NB4 (cell line): ENCODE data around the gene ZNF610.
A peak's percentile ranks its signal among the peaks of the same experiment; 100 is the strongest.

Experiments
- DNase-seq: peaks from one replicate; pipeline ENCODE4 v3.0.0; 2010; ENCODE audit warnings: low read depth
- H3K4me3 ChIP-seq: one replicate; pipeline ENCODE4 v1.5.1; 2011; ENCODE audit warnings: mild to moderate bottlenecking, low read depth, low read length, moderate library complexity
- CTCF ChIP-seq: IDR thresholded peaks from one replicate; pipeline ENCODE4 v1.5.1; 2012; ENCODE audit warnings: low read depth, low read length
- MAX ChIP-seq: IDR thresholded peaks from 2 replicates; pipeline ENCODE4 v1.6.1; 2011; ENCODE audit warnings: low read depth, low read length
- MYC ChIP-seq: IDR thresholded peaks from 2 replicates; pipeline ENCODE4 v1.6.1; 2011; ENCODE audit warnings: low read depth, low read length
- POLR2A ChIP-seq: IDR thresholded peaks from 2 replicates; pipeline ENCODE4 v1.6.1; 2011; ENCODE audit warnings: mild to moderate bottlenecking; ENCODE audit not compliant: insufficient read length; ENCODE audit errors: extremely low read depth

The ZNF610 gene

GRCh38 chr19:52343548-52343947 lies 7.5 kb downstream of the ZNF610 start:
- no peak overlapping the region for H3K4me3 ChIP-seq
- peak; percentile 83 for DNase-seq

GRCh38 chr19:52345162-52345561 lies 9.1 kb downstream of the ZNF610 start:
- DNase-seq: no peak
- no peak for TF ChIP-seq MAX
- no peak for TF ChIP-seq POLR2A
- no peak for TF ChIP-seq CTCF
- no peak for TF ChIP-seq MYC
- H3K4me3 ChIP-seq: no peak overlapping the region

More at GRCh38 chr19:52343548-52343947, 7.5 kb downstream of the ZNF610 start:
- TF ChIP-seq MYC (no peak), CTCF (peak; percentile 82), MAX (peak; percentile 43; the same call in 1 of the 2 replicates), POLR2A (no peak)

GRCh38 chr19:52351512-52351911 lies 15.5 kb downstream of the ZNF610 start:
- DNase-seq: peak; percentile 55
- TF ChIP-seq CTCF (peak; percentile 48), MYC (no peak)
- no peak overlapping the region for H3K4me3 ChIP-seq

- no peak for TF ChIP-seq CTCF
- no peak overlapping the region for H3K4me3 ChIP-seq
- DNase-seq: no peak
Measured at GRCh38 chr19:52366414-52366824, 30.4 kb downstream of the ZNF610 start.

- H3K4me3 ChIP-seq: no peak within 1 kb of the TSS
- DNase-seq: no peak
- TF ChIP-seq MYC (no peak), POLR2A (no peak), CTCF (no peak), MAX (no peak)
Measured at GRCh38 chr19:52369559-52370340, 33.7 kb downstream of the ZNF610 start, which contains the start of gene ZNF880. Gene ZNF880 (plus strand): TSS chr19:52369923. CDS start chr19:52369966, 43 bp downstream.

GRCh38 chr19:52370341-52370710 lies 34.3 kb downstream of the ZNF610 start:
- no peak for DNase-seq
- no peak overlapping the region for H3K4me3 ChIP-seq
- TF ChIP-seq POLR2A: no peak
- no peak for TF ChIP-seq CTCF
- TF ChIP-seq MAX: no peak
- TF ChIP-seq MYC: no peak
